T1000 (cell line): ENCODE data around the gene NEDD9.

Experiments used
- DNase-seq: peaks from one replicate; lab custom pipeline; 2025; ENCODE audit warnings: mixed read lengths; lab: John Stamatoyannopoulos, UW

The NEDD9 gene

DNA sequence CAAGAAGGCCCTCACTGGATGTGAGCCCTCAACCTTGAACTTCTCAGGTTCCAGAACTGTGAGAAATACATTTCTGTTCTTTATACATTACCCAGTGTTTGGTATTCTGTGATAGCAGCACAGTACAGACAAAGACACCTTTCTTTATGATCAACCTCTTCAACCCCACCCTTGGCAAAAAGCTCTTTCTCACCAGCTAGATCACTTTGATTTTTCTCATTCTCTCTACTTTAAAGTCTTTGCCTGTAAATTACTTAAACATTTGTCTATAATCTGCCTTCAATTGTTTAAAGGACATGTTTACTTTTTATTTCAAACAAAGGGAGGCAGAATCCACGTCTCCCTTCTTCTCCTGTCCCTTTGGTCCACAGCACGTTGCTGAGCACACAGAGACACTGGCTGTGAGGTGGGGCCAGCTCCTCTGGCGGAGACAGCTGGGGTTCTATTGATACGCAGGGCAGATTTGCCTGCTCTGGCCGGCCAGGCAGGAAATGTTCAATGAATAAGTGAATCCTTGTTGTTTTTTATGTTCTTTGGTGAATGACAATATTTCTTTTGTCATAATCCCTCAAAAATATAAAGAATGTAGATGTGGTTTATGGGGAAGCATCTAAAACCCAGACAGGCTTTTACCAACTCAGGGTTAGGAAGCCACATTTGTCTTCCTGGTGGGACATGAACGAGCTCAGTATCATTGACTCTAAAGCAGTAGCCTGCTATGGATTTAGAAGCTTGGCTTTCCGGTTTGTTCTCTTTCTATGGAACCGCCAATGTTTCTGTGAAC is 52.9 kb downstream of the NEDD9 start:
- DNase-seq = no peak

DNA sequence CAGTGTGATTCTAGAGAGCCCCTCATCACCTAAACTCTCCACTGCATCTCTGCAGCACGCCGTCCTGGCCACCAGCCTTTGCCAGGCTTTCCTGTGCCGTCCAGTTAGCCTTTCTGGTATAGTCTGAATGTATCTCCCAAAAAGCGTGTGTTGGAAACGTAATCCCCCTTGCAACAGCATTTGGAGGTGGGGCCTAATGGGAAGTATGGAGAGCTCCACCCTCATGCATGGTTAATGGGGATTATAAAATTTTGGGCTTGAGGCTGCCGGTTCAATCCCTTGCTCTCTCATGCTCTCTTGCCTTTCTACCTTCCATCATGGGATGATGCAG is 53.4 kb downstream of the NEDD9 start:
- DNase-seq = no peak

DNA sequence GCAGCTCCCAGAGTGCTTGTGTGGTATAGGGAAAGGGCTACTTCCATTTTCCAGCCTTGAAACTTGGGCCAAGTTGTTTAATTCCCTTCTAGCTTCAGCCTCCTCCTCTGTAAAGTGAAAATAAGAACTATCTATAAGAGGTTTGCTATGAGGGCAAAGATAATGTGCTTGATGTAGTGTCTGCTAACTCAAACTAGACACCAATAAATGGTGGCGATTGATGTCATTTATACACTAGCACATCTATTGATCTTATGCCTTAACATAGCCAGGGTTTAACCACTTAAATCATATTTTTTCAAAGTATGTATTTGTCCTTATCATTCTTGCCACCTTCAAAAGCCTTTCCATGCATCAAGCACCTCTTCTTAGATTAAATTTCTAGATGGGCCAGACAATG is 55.2 kb downstream of the NEDD9 start:
- no peak for DNase-seq

DNA sequence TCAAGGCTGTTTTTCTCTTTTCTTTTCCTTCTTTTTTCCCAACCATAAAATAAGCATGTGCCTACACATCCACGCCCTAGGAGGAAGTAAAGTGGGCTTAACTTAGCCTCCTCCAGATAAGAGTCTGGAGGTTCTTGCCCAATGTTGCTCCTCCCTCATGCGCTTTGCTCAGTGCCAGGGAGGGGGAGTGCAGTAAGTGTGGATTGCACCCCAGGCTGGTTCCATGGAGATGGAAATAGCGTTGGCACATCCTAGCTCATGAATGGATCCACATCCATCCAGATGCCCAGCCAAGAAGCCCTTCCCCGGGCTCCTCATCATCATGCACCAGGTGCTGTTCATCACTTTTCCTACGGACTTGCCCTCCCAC is 58.2 kb downstream of the NEDD9 start:
- no peak for DNase-seq

DNA sequence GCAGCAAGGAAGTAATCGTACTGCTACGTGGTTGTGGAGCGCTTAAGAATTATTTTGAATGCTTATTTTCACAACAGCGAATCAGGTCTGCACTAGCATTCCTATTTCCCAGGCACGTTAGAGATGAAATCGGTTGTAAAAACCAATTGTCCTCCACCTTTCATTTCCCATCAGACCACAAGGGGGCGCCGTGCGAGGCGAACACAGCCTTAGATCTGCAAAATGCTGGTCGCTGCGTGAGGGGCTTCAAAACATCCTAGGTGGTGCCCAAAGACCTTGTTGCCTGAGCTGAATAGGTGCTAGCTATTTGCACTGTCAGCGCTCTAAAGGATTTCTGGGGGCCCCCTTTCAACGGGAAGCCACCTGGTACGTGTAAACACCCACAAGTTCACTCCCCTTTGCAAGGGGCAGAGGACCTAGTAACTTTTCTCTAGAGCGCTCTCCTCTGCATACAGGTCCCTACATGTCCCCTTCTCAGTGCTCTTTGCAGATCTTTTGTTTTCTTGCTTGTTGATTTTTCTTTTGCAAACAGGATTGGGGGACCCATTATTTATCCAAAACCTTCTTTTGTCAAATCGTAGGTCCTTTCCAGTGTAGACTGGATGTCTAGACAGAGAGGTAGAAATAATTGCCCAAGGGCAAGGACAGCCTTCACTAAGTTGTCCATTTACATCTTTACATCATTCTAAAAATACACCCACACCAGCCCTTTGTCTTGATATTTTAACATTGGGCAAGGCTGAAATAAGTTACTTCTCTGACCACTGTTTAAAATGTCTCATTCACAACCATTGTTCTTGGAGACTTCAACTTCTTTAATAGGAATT is 59.8 kb downstream of the NEDD9 start:
- no peak for DNase-seq

DNA sequence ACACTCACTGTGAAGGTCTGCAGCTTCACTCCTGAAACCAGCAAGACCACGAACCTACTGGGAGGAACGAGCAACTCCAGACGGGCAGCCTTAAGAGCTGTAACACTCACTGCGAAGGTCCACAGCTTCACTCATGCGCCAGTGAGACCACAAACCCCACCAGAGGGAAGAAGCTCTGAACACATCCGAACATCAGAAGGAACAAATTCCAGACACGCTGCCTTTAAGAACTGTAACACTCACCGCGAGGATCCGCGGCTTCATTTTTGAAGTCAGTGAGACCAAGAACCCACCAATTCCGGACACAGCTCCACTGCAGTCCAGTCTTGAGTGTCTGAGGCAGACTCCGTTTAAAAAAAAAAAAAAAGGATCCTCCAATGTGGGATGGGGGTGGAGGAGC is 60.5 kb downstream of the NEDD9 start:
- no peak for DNase-seq

DNA sequence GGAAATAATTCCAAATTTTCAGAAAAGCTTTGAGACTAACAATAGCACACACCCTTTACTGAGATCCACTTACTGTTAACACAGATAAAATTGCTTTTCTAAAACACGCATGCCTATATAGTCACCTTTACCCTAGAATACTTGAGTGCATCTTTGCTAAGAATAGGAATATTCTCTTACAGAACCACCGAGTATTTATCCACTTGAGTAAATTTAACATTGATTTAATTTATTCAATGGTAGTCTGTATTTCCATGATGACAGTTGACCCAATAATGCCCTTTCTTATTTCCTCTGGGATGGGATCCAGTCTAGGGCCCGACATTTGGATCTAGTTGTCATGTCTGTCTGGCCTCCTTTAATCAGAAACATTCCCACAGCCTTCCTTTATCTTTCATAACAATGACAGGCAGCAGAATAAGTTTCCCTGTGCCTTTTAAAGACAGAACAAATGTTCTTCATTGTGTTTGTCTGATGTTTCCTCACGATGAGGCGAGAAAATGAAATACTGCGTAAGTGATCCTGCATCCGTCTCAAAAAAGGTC is 64.3 kb downstream of the NEDD9 start:
- no peak for DNase-seq

DNA sequence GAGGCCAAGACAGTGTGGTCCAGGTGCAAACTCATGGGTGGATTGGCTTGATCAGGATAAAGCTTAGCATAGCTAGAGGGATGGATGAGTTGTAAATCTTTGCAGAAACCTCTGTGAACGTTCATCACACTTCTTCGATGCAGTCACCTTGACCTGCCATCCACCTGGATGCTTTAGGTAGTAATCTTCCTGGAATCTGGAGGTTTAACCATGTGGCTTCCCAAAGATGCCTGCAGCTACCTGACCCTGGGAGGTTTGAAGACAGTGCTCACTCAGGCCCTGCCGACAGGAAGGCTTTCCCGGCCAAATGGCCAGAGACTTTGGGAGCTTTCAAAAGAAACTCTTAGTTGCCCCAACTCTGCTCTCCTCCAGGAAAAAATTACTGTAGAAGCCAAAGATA is 65.5 kb downstream of the NEDD9 start:
- DNase-seq = no peak

DNA sequence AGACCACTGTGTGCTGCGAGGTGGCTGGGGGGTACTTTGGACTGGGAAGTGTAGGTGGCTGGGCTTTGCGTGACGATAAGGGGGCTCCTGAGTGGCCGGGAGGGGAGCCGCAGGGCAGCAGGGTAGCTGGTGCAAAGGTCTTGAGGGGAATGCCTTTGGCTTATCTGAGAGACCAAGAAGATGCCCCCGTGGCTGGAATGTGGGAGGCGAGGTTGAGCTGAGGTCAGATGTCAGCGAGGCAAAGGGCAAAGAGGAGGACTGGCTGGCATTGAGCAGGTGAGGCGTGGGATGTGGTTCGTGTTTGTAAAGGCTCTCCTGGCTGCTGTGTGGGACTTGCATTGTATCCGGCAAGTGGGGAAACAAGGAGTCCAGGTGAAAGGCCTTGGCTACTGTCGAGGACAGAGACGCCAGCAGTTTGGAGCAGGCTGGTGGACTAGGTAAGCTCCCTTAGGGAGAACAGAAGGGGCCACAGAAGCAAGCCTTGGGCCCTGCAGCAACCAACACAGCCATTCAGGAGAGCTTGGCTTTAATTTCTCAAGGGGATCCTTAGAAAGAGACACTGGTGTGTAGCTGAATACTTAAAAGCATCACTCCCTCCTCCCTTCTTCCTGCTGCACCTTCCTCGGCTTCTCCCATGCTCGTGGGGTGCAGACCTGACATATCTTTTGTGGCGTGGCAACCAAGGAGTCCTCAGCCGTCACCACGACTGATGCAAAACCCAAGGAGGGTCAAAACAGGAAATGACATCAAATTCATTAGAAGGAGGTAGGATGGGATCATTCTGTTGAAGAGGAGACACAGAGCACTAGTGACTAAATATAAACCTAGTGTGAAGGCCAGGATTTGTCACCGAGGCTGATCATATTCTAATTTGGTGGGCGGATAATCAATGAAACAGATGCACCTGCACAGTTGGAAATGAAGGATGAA is 67.5 kb downstream of the NEDD9 start:
- DNase-seq = no peak

DNA sequence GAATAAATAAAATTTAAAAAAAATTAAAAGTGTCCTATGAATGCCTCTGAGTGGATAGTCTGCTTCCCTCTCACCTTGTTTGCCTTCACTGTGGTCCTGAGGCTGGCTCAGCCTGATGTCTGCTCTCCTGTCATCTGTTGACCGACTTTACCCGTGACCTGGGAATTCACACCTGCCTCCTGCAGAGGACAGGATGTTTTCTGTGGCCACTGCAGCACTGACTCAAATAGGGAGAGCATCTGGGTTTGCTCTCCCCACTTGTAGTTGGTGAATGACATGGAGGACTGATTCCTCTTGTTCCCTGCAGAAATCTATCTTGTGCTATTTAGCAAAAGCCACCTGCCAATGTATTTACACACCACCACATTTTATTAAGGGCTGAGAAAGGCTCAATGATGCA is 68.5 kb downstream of the NEDD9 start:
- DNase-seq = no peak

DNA sequence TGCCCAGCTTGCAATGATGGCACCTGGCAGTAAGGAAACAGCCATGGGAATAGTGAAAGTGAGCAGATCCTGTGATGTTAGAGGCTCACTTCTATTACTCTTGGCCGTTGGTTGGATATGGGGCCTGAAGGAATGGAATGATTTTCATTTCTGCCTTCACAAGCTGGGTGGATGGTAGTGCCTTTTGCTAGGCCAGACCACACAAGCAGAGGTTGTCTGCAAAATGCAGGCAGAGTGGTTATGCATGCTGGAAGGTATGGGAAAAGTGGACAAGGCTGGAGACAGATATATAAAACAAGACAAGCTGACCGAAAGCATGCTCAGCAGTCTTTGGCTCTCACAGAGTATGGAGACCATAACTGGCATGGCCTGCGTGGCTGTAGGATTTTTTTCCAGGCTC is 70.2 kb downstream of the NEDD9 start:
- DNase-seq = no peak

DNA sequence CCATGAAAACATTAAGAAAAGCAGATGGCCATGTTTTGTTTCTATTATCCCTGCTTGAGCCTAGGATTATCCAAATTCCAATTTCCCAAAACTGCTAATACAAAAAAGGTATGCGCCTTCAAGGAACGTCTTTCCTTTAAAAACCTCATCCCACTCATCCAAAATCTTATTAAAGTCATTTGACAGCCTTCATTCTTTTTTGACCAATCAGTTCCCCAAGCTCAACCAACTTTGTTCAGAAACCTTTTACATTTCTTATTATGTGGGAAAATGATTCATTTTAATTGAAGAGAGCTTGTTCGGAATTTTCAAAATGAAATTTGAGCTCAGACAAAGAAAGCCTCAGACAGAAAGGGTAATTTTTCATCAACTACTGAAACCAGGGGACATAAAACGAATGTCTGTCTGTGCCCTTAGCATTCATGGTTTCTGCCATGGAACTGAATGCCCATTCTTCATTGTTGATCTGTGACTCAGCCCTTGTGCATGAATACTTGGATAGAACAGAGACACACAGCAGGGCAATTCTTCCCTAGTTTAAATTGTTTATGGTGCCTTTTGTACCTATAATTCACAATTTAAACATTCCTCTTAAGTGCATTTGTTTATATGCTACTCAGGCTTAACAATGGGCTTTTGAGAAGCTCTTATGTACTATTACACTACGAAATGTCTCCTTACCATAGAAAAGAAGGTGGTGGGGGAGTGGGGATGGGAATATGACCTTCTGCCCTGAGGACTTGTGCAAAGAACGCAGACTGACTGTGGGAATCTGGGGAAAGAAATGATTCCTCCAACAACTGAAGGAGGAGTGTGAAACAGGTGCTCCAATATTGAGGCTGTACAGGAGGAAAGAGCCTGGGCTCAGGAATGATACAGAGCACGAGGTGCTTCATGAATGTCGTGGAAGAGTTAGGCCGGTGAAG is 71.2 kb downstream of the NEDD9 start:
- DNase-seq = no peak

DNA sequence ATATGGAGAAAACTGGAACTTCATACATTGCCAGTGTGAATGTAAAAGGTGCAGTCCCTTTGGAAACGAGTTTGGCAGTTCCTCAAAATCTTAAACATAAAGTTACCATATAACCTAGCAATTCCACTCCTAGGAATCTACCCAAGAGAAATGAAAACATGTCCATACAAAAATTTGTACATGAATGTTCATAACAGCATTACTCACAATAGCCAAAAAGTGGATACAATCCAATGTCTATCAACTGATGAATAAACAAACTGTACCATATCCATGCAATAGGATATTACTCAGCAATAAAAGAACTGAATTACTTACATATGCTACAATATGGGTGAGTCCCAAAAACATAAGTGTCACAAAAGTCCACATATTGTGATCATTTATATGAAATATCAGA is 72.3 kb downstream of the NEDD9 start:
- no peak for DNase-seq

DNA sequence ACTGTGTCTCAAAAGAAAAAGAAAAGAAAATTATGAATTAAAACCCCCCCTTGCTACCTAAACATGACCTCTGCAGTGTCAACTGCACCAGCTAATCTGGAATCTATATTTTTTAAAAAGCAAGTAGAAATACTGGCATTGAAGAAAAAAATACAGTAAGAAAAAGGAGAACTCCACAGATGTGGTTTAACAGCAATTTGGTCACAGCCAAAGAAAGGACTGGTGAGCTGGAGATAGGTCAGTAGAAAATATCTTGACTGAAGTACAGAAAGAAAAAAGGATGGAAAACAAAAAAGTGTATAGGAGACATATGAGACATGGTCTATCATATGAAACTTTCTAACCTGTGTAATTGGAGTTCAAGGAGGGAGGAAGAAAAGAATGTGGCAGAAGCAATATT is 76.9 kb downstream of the NEDD9 start:
- DNase-seq = no peak

DNA sequence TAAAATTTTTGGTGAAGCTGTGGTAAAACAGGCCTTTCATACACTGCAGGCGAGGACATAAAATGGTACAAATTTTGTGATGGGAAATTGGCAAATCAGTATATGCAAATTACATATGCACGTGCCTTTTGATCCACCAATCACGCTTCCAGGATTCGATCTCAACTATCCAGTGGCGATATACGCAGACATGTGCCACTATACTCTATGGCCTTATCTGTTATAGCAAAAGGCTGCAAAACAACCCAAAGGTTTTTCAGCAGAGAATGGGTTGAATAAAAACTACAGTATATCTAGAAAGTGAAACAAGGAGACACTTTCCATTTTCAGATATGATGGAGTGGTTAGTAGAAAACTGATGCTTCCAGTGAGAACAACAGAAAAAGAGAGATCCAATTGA is 79.0 kb downstream of the NEDD9 start:
- no peak for DNase-seq

DNA sequence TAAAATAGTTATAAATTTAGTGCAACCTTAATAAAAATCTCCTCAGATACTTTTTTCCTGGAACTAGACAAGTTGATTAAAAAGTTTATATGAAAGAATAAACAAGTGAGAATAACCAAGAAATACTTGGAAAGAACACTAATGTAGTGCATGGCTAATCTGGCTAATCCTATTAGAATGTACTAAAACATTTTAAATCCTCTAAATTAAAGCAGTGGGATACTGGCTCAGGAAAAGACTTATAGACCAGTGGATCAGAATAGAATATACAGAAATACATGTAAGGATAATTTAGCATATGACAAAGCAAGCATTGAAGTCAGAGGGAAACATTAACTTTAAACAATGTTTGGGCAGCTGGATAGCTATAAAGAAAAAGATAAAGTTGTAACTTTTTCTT is 79.9 kb downstream of the NEDD9 start:
- DNase-seq = no peak

DNA sequence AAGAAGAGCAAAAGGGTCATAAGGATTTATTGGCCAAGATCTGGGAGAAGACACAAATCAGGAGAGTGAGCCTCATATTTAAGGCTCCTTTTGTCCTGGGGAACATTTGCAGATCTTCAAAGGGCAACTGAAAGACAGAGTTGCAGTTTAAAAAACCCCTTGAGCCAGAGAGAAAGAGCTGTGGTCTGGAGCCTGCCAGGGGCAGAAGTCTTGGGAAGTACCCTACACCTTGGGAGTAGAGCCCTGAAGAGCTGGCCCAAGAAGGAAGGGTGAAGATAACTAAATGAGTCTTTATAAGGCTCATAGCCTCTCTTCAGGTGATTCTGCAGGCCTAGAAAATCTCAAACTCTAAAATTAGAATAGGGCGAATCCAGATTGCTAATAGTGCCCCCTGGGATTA is 81.0 kb downstream of the NEDD9 start:
- DNase-seq = no peak

DNA sequence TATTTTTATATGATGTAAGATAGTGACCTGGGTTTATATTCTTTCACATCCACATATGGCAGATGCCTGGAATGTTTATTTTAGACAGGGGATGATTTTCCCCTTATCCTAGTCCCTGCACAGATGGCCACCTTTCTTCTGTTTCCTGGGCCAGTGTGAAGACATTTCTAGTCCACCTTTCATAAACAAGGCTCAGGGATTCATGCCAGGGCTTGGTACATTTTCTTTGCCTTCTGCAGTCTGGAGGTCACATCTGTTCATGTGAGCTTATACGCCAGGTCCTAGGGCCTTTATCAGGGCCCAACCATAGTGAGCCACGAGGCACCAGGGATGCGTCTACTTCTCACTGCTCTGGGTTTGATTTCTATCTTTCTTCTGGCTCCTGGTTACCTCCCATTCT is 82.9 kb downstream of the NEDD9 start:
- DNase-seq = no peak

DNA sequence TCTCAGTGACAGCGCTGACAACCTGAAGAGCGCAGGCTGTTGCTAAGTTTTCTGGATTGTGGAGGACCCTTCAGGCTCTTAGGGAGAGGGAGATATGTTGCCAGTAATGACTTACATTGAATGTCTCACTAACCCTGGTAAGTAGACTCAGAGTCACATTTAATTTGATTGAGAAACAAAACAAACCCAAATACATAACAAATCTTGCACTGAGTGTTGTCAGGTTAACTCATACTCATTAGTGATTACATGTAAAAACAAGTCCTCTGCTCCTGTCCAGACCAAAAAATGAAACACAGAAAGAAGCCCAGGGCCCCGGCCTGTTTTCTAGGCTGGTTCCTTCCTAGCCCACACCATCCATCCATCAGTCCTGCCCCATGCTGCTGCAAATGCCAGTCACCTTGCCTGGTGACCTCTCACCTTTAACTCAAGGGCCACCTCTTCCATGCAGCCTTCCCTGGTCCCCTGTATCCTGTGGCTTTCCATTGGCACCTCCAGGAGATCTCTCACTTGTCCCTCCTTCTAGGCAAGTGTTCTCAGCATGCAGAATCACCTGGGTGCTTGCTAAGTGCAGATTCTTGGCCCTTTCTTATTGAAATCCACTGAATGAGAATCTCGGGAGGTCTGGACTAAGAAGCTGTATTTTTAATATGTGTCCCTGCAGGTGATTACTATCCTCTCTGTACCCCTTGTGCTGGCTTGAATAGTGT is 86.2 kb downstream of the NEDD9 start:
- no peak for DNase-seq

DNA sequence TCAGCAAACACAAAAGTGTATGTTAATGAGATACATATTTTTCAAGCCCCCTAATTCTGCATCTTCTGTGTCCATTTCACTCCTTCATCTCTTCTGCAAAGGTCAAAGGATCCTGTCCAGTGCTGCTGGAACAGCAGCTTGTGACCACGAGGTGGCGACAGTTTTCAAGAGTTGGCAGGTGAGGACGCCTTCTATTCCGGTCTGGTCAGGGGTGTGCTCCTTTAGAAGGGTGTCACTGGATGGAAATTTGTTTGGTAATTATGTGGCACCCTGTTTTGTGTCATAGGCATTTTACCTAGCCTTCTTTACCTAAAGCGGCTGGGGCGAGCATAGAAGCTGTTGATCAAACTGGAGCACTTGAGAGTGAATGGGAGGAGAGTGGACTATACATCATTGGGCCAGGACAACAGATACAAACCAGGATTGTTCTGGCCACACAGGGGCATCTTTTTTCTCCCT is 88.0 kb downstream of the NEDD9 start:
- DNase-seq = peak; percentile 49
